ENCODE measurements around the gene DLG4.
"Not testable (repeated sequence)": the region's sequence is repeated elsewhere in the genome, so short reads cannot be mapped to it uniquely, and the experiment has no call there.

DLG4 gene

GRCh38 chr17:7158424-7158823, 61.2 kb downstream of the DLG4 start:
- not testable (repeated sequence) for DNase-seq (ENCODE audit: low read depth, low spot score)

GRCh38 chr17:7156342-7156940, 63.2 kb downstream of the DLG4 start:
- no peak for DNase-seq (ENCODE audit: low read depth, low spot score)

- no peak for DNase-seq (ENCODE audit: low read depth, low spot score)
Observed at GRCh38 chr17:7147772-7148171, 71.9 kb downstream of the DLG4 start.

GRCh38 chr17:7146115-7146514, 73.5 kb downstream of the DLG4 start:
- DNase-seq (ENCODE audit: low read depth, low spot score): no peak

- DNase-seq (ENCODE audit: low read depth, low spot score): no peak
Observed at GRCh38 chr17:7144213-7144612, 75.4 kb downstream of the DLG4 start.

- DNase-seq (ENCODE audit: low read depth, low spot score): no peak
Observed at GRCh38 chr17:7141824-7142223, 77.8 kb downstream of the DLG4 start.

- DNase-seq (ENCODE audit: low read depth, low spot score): no peak
Observed at GRCh38 chr17:7139400-7139799, 80.2 kb downstream of the DLG4 start.

- no peak for DNase-seq (ENCODE audit: low read depth, low spot score)
Observed at GRCh38 chr17:7138800-7139381, 80.7 kb downstream of the DLG4 start.

GRCh38 chr17:7137171-7137943, 82.3 kb downstream of the DLG4 start:
- no peak for DNase-seq (ENCODE audit: low read depth, low spot score)
